ENCODE results near the gene ABCA13. TPM values are rescaled to one million over a fixed set of nuclear protein-coding genes. Genes with fewer than 3 reads are reported as not detected.

The ABCA13 gene
- total RNA-seq, 1 experiment from 2014 or later: not detected

- TF ChIP-seq REST (IDR thresholded peaks at IDR 0.05; ENCODE audit: low read depth) (no peak), RAD21 (IDR thresholded peaks at IDR 0.05; ENCODE audit: low read depth) (no peak), ZFX (IDR thresholded peaks at IDR 0.05) (no peak), POLR2AphosphoS5 (IDR thresholded peaks at IDR 0.05; ENCODE audit: low read depth, low read length) (no peak), POLR2A (IDR thresholded peaks at IDR 0.05; ENCODE audit: borderline replicate concordance, extremely low read depth, insufficient read depth, insufficient read length) (no peak), EGR1 (IDR thresholded peaks at IDR 0.05; ENCODE audit: low read depth) (no peak)
Measured at GRCh38 chr7:48502021-48502420, 330.8 kb downstream of the ABCA13 start (continued).

- Histone ChIP-seq H4K20me1 (ENCODE audit: insufficient read depth) (no peaks in the 10 kb centered on the region), H3K4me2 (ENCODE audit: low read length) (no peak overlapping the region), H3K27me3 (ENCODE audit: insufficient read depth, low read length) (no peaks in the 10 kb centered on the region), H3K4me1 (ENCODE audit: control insufficient read depth in 1 of 2, insufficient read depth in 2 of 2, low read length in 2 of 2) (no peaks in the 10 kb centered on the region), H3K4me3 (replicated peaks in 1 of 2; ENCODE audit: low read depth in 1 of 2, low read length in 2 of 2) (no peak overlapping the region), H3K9ac (ENCODE audit: low read length) (no peak overlapping the region), H3K79me2 (ENCODE audit: insufficient read depth, low read length) (no peaks in the 10 kb centered on the region), H3K36me3 (ENCODE audit: control insufficient read depth in 1 of 2, insufficient read depth in 2 of 2, low read length in 2 of 2) (no peaks in the 10 kb centered on the region), H3K9me3 (ENCODE audit: control insufficient read depth in 1 of 2, insufficient read depth in 1 of 2, low read depth in 1 of 2, low read length in 2 of 2) (peaks cover 0 to 8% of the 10 kb centered on the region in 2 experiments; a peak in 2 of 4 replicates), H3K9me2 (ENCODE audit: insufficient read depth) (no peaks in the 10 kb centered on the region), H3K27ac (ENCODE audit: low read depth, low read length) (no peak overlapping the region), H2AFZ (ENCODE audit: low read depth, low read length, poor library complexity, severe bottlenecking) (no peak overlapping the region)
- intact Hi-C loops (cut with micrococcal nuclease): no loop called here
- RAD21 ChIA-PET (ENCODE audit: low non-redundant PET in 1 of 2, low total read pairs in 2 of 2, uncharacterized antibody in 2 of 2, unreplicated experiment in 2 of 2): no interaction called here
- CTCF ChIA-PET: no interaction called here
- no peak for DNase-seq (ENCODE audit: low read depth, low spot score)
- BruUV-seq (replicated peaks): no TSS peak
- ATAC-seq: no peak
- POLR2A ChIA-PET: no interaction called here
- TF ChIP-seq EZH2phosphoT487 (IDR thresholded peaks at IDR 0.05; ENCODE audit: borderline replicate concordance): no peak
- no peak for TF ChIP-seq POLR2A (IDR thresholded peaks at IDR 0.05; ENCODE audit: borderline replicate concordance, extremely low read depth, insufficient read depth, insufficient read length)
- TF ChIP-seq MAX (IDR thresholded peaks at IDR 0.05): no peak
- TF ChIP-seq ATF3 (IDR thresholded peaks at IDR 0.05): no peak
- TF ChIP-seq ZBTB33 (IDR thresholded peaks at IDR 0.05; ENCODE audit: extremely low read depth, insufficient replicate concordance, low read length): no peak
- no peak for TF ChIP-seq ZNF274 (IDR thresholded peaks at IDR 0.05; ENCODE audit: low read depth, low read length)
- TF ChIP-seq TCF7L2 (IDR thresholded peaks at IDR 0.05; ENCODE audit: borderline replicate concordance, extremely low read depth, insufficient read depth, insufficient read length): no peak
- no peak for TF ChIP-seq SP1 (IDR thresholded peaks at IDR 0.05; ENCODE audit: low read depth)
- no peak for TF ChIP-seq RAD21 (IDR thresholded peaks at IDR 0.05; ENCODE audit: low read depth)
- TF ChIP-seq FOSL1 (IDR thresholded peaks at IDR 0.05; ENCODE audit: low read depth): no peak
- no peak for TF ChIP-seq SIN3A (IDR thresholded peaks at IDR 0.05; ENCODE audit: low read depth)
- TF ChIP-seq YY1 (IDR thresholded peaks at IDR 0.05; ENCODE audit: extremely low read depth, insufficient replicate concordance, low read depth, low read length): no peak
- TF ChIP-seq CTCF (IDR thresholded peaks at IDR 0.05 in 2 of 3, conservative IDR thresholded peaks at IDR 0.05 in 1 of 3; ENCODE audit: borderline replicate concordance in 1 of 3, insufficient read depth in 1 of 3, low read depth in 2 of 3, low read length in 2 of 3): no peak
- TF ChIP-seq EZH2 (IDR thresholded peaks at IDR 0.05): no peak
- no peak for TF ChIP-seq ELF1 (IDR thresholded peaks at IDR 0.05; ENCODE audit: borderline replicate concordance, low read depth)
Measured at GRCh38 chr7:48505051-48505450, 333.8 kb downstream of the ABCA13 start.
